ENCODE data around the gene MRTFB.
"Not testable (repeated sequence)": the region's sequence is repeated elsewhere in the genome, so short reads cannot be mapped to it uniquely, and the experiment has no call there.

The MRTFB gene

GRCh38 chr16:14105760-14106375 lies 34.7 kb downstream of the MRTFB start:
- DNase-seq, result no peak

DNA sequence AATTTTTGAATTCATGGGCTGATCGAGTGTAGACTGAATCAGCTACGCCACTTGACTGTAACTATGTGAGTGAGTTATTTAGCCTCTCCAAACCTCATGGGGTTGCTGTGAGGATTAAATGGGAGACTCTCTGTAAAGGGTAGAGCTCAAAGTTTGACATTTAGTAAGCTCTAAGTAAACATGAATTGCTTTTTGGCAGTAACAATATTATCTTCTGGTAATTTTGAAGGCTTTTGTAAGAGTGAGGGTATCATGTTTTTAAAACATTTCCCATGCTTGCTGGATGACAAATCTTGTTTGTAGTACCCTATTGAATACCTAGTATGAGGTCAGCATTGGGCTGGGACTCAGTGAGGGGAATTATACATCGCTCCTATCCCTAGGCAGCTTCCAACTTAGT lies 35.3 kb downstream of the MRTFB start:
- no peak for DNase-seq

DNA sequence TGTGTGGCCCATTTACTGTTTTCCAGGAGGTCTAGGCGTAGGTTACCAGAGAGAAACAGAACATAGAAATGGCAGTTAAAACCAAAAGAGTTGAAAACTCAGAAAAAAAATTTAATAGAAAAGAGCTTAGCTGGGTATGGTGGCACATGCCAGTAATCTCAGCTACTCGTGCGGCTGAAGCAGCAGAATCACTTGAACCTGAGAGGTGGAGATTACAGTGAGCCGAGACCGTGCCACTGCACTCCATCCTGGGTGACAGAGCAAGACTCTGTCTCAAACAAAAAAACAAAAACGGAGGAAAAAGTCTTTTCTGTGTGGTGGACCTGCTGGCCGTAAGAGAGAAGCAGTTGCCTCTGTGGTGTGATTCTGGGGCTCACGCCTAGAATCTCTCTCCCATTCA lies 35.8 kb downstream of the MRTFB start:
- DNase-seq, result no peak

GRCh38 chr16:14109077-14109775 lies 38.1 kb downstream of the MRTFB start:
- no peak for DNase-seq

- no peak for DNase-seq
Observed at GRCh38 chr16:14109782-14110727, 38.9 kb downstream of the MRTFB start.

- DNase-seq, result no peak
Observed at GRCh38 chr16:14110728-14111251, 39.7 kb downstream of the MRTFB start.

GRCh38 chr16:14111713-14112538 lies 40.8 kb downstream of the MRTFB start:
- DNase-seq, result no peak

GRCh38 chr16:14112539-14112856 lies 41.4 kb downstream of the MRTFB start:
- DNase-seq, result no peak

GRCh38 chr16:14113344-14113743 lies 42.2 kb downstream of the MRTFB start:
- no peak for DNase-seq

GRCh38 chr16:14117051-14117450 lies 45.9 kb downstream of the MRTFB start:
- no peak for DNase-seq

- DNase-seq, result no peak
Observed at GRCh38 chr16:14119799-14120198, 48.7 kb downstream of the MRTFB start.

DNA sequence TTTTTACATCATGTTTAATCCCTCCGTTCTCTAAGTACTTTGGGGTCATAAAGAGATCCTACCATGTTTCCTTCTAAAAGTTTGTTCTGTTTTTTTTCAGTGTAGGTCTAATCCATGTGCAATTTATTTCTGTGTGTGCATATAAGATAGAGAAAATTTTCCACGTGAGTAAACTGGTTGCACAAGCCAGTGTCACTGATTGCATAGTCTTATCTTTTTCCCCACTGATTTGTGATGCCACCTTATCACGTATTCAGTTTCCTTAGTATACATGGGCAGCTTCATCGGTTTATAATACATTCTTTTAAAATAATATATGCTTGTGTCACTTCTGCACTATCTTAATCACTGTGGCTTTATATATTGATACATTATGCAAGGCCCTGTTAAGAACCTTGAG lies 49.2 kb downstream of the MRTFB start:
- DNase-seq, result no peak

GRCh38 chr16:14121142-14121541 lies 50.0 kb downstream of the MRTFB start:
- DNase-seq, result no peak

- DNase-seq, result no peak
Observed at GRCh38 chr16:14121872-14122271, 50.8 kb downstream of the MRTFB start.

DNA sequence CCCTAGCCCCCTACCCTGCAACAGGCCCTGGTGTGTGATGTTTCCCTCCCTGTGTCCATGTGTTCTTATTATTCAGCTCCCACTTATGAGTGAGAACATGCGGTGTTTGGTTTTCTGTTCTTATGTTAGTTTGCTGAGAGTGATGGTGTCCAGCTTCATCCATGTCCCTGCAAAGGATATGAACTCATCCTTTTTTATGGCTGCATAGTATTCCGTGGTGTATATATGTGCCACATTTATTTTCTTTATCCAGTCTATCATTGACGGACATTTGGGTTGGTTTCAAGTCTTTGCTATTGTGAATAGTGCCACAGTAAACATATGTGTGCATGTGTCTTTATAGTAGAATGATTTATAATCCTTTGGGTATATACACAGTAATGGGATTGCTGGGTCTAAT lies 51.3 kb downstream of the MRTFB start:
- DNase-seq, result not testable (repeated sequence)

GRCh38 chr16:14125000-14125681 lies 54.0 kb downstream of the MRTFB start:
- no peak for DNase-seq

DNA sequence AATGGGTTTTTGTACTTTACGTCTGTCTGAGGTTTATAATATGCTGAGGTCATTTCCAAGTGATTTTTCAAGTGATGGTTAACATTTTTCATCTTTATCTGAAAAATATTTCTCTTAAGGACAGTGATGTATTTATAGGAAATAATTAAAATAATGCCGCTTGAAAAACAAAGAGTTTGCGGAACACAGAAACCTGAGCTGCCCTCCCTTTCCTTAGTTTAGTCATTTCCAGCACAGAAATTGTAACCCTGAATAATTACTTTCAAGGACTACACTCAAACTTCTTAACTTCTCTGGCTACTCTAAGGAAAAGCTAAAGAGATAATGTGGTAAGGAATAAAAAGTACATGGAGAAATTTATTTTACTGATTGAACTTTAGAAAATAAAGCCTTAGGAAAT lies 54.6 kb downstream of the MRTFB start:
- DNase-seq, result no peak

DNA sequence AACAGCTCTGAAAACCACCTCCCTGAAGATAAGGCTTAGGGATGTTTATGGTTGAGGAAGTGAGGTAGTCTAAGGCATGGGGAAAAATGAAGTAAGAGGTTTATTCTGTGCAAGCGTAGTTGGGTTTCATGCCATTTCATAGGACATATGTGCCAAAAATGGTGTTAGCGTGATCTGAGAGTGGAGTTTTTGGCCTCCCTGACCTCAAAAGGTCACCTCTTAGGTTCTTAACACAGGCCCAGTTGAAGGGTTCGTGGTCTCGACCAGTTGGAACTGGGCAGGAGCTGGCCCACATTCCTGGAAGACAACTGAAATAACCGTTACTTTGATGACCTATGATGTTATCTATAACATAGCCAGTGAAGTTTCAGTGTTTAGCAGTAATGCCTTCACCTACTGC lies 57.0 kb downstream of the MRTFB start:
- no peak for DNase-seq

DNA sequence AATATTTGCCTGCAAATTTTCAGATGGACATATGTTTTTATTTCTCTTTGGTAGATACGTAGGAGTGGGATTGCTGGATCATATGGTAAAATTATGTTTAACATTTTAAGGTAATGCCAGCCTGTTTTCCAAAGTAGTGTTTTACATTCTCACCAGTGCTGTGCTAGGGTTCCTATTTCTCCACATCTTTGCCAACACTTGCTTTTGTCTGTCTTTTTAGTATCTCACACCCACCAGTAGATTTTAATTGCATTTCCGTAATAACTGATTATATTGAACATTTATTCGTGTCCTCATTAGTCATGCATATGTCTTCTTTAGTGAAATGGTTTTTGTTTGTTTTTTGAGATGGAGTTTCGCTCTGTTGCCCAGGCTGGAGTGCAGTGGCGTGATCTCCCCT lies 58.4 kb downstream of the MRTFB start:
- no peak for DNase-seq

- DNase-seq, result no peak
Observed at GRCh38 chr16:14131774-14132695, 60.9 kb downstream of the MRTFB start.

GRCh38 chr16:14132696-14133048 lies 61.6 kb downstream of the MRTFB start:
- DNase-seq, result no peak
